HEK293 (cell line): ENCODE data around the gene OBSCN.
A peak's percentile ranks its signal among the peaks of the same experiment; 100 is the strongest.

Experiments
- CTCF ChIA-PET: fragments of 350-600 bp; formaldehyde crosslinking; extraction: SDS; loops from one replicate; lab custom pipeline; 2021; ENCODE audit warnings: antibody characterized with exemption; lab: Yijun Ruan, JAX
- POLR2A ChIA-PET: fragments of 300-600 bp; formaldehyde crosslinking; extraction: SDS; loops from one replicate; lab custom pipeline; 2020; ENCODE audit warnings: antibody characterized with exemption, inconsistent platforms; lab: Yijun Ruan, JAX
- H3K27ac ChIP-seq: fragments of 200-500 bp; sonication (Bioruptor generic); 2 replicates; pipeline ENCODE4 v1.5.1; 2014; ENCODE audit warnings: low read depth, low read length, control low read depth, inconsistent platforms; ENCODE audit errors: extremely low read depth
- H3K36me3 ChIP-seq, 2 experiments: fragments of 200-500 bp in 1 of 2; sonication (Bioruptor generic) in 1 of 2; 1 replicate in 1 of 2; 2 replicates in 1 of 2; pipeline ENCODE4 v1.5.1; 2014 to 2017; ENCODE audit warnings: inconsistent platforms in 2 of 2, low read length in 2 of 2; ENCODE audit not compliant: control insufficient read depth in 2 of 2, insufficient read depth in 1 of 2
- H3K4me1 ChIP-seq: fragments of 200-500 bp; sonication (Bioruptor generic); 2 replicates; pipeline ENCODE4 v1.5.1; 2014; ENCODE audit warnings: mild to moderate bottlenecking, low read length, inconsistent platforms; ENCODE audit not compliant: control insufficient read depth, insufficient read depth
- H3K4me3 ChIP-seq: 2 replicates; pipeline ENCODE4 v1.5.1; 2011; ENCODE audit warnings: low read depth, mild to moderate bottlenecking, control low read depth, low read length, moderate library complexity
- H3K9me3 ChIP-seq: fragments of 200-500 bp; sonication (Bioruptor generic); 2 replicates; pipeline ENCODE4 v1.5.1; 2014; ENCODE audit warnings: low read depth, low read length, inconsistent platforms; ENCODE audit not compliant: control insufficient read depth, insufficient read depth
- BCL11A ChIP-seq: fragments of 450-650 bp; formaldehyde crosslinking; IDR thresholded peaks from 2 replicates; pipeline ENCODE4 v1.5.1; 2016; ENCODE audit warnings: low read depth, missing biosample characterization, missing genetic modification characterization
- BCL11B ChIP-seq: fragments of 450-650 bp; formaldehyde crosslinking; IDR thresholded peaks from 2 replicates; pipeline ENCODE4 v1.5.1; 2016; ENCODE audit warnings: low read depth, missing biosample characterization, missing genetic modification characterization
- GLIS2 ChIP-seq: fragments of 450-650 bp; formaldehyde crosslinking; IDR thresholded peaks from 2 replicates; pipeline ENCODE4 v1.5.1; 2016; ENCODE audit warnings: missing biosample characterization, missing genetic modification characterization
- TRIM28 ChIP-seq: IDR thresholded peaks from 2 replicates; pipeline ENCODE4 v1.6.1; 2011; ENCODE audit warnings: low read length, control low read depth, borderline replicate concordance
- ZBTB17 ChIP-seq: fragments of 450-650 bp; formaldehyde crosslinking; IDR thresholded peaks from 2 replicates; pipeline ENCODE4 v1.5.1; 2016; ENCODE audit warnings: missing biosample characterization, missing genetic modification characterization
- ZNF146 ChIP-seq: fragments of 450-650 bp; formaldehyde crosslinking; IDR thresholded peaks from 2 replicates; pipeline ENCODE4 v1.5.1; 2016; ENCODE audit warnings: missing biosample characterization, missing genetic modification characterization
- ZNF157 ChIP-seq: fragments of 450-650 bp; formaldehyde crosslinking; IDR thresholded peaks from 2 replicates; pipeline ENCODE4 v1.5.1; 2016; ENCODE audit warnings: missing biosample characterization, missing genetic modification characterization
- ZNF211 ChIP-seq: fragments of 450-650 bp; formaldehyde crosslinking; IDR thresholded peaks from 2 replicates; pipeline ENCODE4 v1.5.1; 2016; ENCODE audit warnings: low read depth, missing biosample characterization, missing genetic modification characterization
- ZNF335 ChIP-seq: fragments of 450-650 bp; formaldehyde crosslinking; conservative IDR thresholded peaks from 2 replicates; pipeline ENCODE4 v1.5.1; 2016; ENCODE audit warnings: missing biosample characterization, missing genetic modification characterization
- ZXDB ChIP-seq: fragments of 450-650 bp; formaldehyde crosslinking; IDR thresholded peaks from 2 replicates; pipeline ENCODE4 v1.5.1; 2016; ENCODE audit warnings: missing biosample characterization, missing genetic modification characterization
- TF ChIP-seq, protein P1 (sequence below): fragments of 450-650 bp; formaldehyde crosslinking; IDR thresholded peaks from 2 replicates; pipeline ENCODE4 v1.5.1; 2016; ENCODE audit warnings: missing biosample characterization, missing genetic modification characterization
- TF ChIP-seq, protein P2 (sequence below): fragments of 450-650 bp; formaldehyde crosslinking; IDR thresholded peaks from 2 replicates; pipeline ENCODE4 v1.5.1; 2016; ENCODE audit warnings: missing biosample characterization, missing genetic modification characterization
- TF ChIP-seq, protein P3 (sequence below): fragments of 450-650 bp; formaldehyde crosslinking; IDR thresholded peaks from 2 replicates; pipeline ENCODE4 v1.5.1; 2016; ENCODE audit warnings: missing biosample characterization, missing genetic modification characterization

OBSCN gene

DNA sequence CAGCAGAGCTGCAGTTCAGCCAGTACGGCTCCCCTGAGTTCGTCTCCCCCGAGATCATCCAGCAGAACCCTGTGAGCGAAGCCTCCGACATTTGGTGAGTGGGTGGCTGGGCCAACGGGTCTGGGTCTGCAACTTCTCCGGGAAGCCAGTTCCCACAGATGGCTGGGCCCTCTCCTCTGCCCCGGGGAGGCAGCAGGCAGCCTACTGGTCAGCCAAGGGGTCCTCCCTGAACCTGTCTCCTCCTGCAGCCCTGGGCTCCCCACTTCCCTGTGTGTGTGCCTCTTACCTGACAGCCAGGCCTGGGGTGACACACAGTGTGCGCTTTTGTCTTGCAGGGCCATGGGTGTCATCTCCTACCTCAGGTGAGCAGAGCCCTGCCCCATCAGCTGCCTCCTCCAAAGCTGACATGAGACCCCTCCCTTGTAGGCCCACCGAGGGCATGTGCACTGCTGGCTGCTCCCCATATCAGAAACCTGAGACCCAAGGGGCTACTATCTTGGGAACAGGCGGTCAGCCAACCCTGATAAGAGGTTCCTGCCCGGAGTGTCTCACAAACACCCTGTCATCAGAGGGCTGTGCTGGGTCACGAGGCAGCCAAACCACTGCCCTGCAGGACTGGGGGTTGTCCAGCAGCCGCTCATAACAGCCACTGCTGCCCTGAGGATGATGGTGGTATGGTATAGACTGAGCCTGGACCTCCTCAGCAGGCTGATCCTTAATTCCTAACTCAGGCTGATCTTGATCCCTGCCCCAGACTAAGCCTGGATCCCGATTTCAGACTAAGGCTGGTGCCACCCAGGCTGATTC is 161.2 kb downstream of the OBSCN start:
- no peaks in the 10 kb centered on the region for H3K4me1 ChIP-seq
- no peak overlapping the region for H3K27ac ChIP-seq
- no peaks in the 10 kb centered on the region for H3K36me3 ChIP-seq
- TF ChIP-seq ZBTB17 = peak; percentile 81
- TF ChIP-seq, protein P1, sequence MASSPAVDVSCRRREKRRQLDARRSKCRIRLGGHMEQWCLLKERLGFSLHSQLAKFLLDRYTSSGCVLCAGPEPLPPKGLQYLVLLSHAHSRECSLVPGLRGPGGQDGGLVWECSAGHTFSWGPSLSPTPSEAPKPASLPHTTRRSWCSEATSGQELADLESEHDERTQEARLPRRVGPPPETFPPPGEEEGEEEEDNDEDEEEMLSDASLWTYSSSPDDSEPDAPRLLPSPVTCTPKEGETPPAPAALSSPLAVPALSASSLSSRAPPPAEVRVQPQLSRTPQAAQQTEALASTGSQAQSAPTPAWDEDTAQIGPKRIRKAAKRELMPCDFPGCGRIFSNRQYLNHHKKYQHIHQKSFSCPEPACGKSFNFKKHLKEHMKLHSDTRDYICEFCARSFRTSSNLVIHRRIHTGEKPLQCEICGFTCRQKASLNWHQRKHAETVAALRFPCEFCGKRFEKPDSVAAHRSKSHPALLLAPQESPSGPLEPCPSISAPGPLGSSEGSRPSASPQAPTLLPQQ (tag by site-specific recombination) = no peak
- peak; percentile 54 for TF ChIP-seq ZNF335
- TF ChIP-seq, protein P2, sequence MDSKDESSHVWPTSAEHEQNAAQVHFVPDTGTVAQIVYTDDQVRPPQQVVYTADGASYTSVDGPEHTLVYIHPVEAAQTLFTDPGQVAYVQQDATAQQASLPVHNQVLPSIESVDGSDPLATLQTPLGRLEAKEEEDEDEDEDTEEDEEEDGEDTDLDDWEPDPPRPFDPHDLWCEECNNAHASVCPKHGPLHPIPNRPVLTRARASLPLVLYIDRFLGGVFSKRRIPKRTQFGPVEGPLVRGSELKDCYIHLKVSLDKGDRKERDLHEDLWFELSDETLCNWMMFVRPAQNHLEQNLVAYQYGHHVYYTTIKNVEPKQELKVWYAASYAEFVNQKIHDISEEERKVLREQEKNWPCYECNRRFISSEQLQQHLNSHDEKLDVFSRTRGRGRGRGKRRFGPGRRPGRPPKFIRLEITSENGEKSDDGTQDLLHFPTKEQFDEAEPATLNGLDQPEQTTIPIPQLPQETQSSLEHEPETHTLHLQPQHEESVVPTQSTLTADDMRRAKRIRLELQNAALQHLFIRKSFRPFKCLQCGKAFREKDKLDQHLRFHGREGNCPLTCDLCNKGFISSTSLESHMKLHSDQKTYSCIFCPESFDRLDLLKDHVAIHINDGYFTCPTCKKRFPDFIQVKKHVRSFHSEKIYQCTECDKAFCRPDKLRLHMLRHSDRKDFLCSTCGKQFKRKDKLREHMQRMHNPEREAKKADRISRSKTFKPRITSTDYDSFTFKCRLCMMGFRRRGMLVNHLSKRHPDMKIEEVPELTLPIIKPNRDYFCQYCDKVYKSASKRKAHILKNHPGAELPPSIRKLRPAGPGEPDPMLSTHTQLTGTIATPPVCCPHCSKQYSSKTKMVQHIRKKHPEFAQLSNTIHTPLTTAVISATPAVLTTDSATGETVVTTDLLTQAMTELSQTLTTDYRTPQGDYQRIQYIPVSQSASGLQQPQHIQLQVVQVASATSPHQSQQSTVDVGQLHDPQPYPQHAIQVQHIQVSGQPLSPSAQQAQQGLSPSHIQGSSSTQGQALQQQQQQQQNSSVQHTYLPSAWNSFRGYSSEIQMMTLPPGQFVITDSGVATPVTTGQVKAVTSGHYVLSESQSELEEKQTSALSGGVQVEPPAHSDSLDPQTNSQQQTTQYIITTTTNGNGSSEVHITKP = peak; percentile 19; the same call in 1 of the 2 replicates
- ChIA-PET POLR2A (no interaction called here), CTCF (interaction anchor here (0.6 kb wide), 1 partner anchor 13 kb away, joined by 3 read pairs; no protein-coding TSS in a partner anchor)
- no peaks in the 10 kb centered on the region for H3K9me3 ChIP-seq
- H3K4me3 ChIP-seq = no peak overlapping the region

DNA sequence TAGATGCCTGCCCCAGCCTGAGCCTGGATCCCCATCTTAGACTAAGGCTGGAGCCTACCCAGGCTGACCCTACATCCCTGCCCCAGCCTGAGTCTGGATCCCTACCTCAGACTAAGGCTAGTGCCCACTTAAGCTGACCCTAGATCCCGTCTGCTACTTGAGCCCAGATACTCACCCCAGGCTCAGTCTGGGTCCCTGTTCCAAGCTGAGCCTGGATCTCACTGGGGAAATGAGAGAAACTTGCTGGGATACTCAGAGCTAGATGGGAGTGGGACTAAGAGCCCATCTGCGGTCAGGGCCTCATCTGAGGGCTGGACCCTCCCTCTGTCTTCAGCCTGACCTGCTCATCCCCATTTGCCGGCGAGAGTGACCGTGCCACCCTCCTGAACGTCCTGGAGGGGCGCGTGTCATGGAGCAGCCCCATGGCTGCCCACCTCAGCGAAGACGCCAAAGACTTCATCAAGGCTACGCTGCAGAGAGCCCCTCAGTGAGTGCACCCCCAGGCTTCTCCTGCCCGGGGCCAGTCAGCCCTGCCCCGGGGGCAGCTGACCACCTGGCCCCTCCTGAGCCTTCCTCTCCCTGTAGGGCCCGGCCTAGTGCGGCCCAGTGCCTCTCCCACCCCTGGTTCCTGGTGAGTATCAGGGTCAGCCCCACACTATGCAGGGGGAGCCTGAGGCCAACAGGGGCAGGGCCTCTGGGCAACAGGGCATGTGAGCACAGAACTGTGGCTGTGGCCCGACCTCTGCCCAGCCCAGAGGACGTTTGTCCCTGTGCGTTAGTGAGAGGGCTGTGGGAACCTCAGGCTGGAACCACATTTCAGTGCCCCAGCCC is 162.0 kb downstream of the OBSCN start:
- CTCF ChIA-PET = interaction anchor here (0.6 kb wide), 2 partner anchors 14 to 30 kb away, joined by 3 read pairs; no protein-coding TSS in a partner anchor
- no peak overlapping the region for H3K4me3 ChIP-seq
- POLR2A ChIA-PET = no interaction called here
- H3K9me3 ChIP-seq = no peaks in the 10 kb centered on the region
- no peak overlapping the region for H3K27ac ChIP-seq
- TF ChIP-seq ZNF157 (tag by site-specific recombination) = no peak
- TF ChIP-seq ZNF146 = no peak
- no peak for TF ChIP-seq ZNF211 (tag by site-specific recombination)
- peak; percentile 42; the same call in 1 of the 2 replicates for TF ChIP-seq ZBTB17
- TF ChIP-seq, protein P3, sequence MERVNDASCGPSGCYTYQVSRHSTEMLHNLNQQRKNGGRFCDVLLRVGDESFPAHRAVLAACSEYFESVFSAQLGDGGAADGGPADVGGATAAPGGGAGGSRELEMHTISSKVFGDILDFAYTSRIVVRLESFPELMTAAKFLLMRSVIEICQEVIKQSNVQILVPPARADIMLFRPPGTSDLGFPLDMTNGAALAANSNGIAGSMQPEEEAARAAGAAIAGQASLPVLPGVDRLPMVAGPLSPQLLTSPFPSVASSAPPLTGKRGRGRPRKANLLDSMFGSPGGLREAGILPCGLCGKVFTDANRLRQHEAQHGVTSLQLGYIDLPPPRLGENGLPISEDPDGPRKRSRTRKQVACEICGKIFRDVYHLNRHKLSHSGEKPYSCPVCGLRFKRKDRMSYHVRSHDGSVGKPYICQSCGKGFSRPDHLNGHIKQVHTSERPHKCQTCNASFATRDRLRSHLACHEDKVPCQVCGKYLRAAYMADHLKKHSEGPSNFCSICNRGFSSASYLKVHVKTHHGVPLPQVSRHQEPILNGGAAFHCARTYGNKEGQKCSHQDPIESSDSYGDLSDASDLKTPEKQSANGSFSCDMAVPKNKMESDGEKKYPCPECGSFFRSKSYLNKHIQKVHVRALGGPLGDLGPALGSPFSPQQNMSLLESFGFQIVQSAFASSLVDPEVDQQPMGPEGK (tag by site-specific recombination) = 0 out of 2 replicates have a peak, but pooled peaks have one; percentile 5
- no peaks in the 10 kb centered on the region for H3K4me1 ChIP-seq
- H3K36me3 ChIP-seq = no peaks in the 10 kb centered on the region

DNA sequence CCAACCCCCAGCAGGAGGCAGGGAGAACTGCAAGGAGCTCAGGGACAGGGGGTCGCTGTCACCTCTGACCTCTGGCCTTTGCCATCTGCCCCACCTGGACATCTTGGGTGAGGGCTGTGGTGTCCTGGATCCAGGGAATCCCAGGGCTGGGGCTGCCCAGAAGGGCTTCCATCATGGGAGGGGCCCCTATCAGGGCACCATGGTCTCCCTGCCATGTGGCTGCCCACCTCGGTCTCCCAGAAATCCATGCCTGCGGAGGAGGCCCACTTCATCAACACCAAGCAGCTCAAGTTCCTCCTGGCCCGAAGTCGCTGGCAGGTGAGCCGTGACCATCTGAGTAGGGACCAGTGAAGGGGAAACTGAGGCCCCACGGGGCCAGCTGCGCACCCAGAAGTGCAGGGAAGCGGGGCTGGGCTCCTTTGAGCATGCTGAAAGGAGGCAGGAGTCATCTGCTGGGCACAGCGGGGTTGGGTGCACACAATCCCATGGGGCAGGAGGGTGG is 162.6 kb downstream of the OBSCN start:
- no peak overlapping the region for H3K27ac ChIP-seq
- no peaks in the 10 kb centered on the region for H3K9me3 ChIP-seq
- H3K4me3 ChIP-seq = no peak overlapping the region
- TF ChIP-seq ZXDB (tag by site-specific recombination) (no peak), GLIS2 (tag by site-specific recombination) (peak; percentile 37; the same call in 1 of the 2 replicates), TRIM28 (no peak), BCL11A (tag by site-specific recombination) (peak; percentile 47; the same call in 1 of the 2 replicates), BCL11B (tag by site-specific recombination) (peak; percentile 74; the same call in 1 of the 2 replicates)
- ChIA-PET CTCF (interaction anchor here (0.6 kb wide), 1 partner anchor 30 kb away, joined by 3 read pairs; no protein-coding TSS in a partner anchor), POLR2A (no interaction called here)
- no peaks in the 10 kb centered on the region for H3K36me3 ChIP-seq
- no peaks in the 10 kb centered on the region for H3K4me1 ChIP-seq
